ENCODE results near the gene MRGPRD.

MRGPRD gene

DNA sequence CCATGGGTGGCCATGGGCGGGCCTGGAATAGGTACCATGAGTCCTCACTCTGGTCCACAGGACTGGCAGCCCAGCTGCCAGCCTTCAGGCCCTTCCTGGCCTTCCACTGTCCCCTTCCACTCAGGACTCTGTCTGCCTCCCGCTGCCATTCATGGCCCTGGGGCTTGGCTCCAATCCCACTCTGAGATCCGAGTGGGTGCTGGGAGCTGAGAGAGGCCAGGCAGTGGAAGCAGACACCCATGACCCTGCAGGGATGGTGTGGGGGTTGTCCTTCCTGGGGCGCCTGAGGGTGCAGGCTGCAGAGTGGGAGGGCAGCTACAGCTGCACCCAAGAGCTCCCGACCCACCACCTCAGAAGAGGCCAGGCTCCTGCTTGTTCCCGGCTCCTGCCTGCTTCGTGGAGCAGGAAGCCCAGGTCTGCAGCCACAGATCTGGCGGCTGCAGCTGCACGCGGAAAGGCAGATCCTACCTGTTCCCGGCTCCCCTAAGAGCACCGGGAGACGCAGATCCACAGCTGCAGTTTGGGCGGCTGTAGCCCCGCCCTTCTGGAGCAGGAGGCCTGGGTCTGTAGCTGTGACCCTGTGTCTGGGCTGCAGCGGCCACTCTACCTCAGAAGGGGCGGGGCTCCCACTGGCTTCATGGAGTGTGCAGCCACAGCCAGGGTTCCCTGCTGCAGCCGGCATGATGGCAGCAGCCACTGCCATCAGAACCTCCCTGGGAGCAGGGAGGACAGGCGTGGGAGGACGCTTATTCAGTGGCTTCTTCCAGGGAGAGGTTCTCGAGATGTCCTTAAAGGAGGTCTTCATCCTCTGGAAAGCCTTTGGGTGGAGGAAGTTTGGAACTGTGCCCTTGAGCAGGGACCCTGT lies 49.6 kb downstream of the MRGPRD start:
- DNase-seq (ENCODE audit: low spot score), result no peak

Data from D341Med (cell line).